Peyer's patch (tissue), 4 donors: ENCODE results near the gene AIDA. TPM values are rescaled to one million over a fixed set of nuclear protein-coding genes. Genes with fewer than 3 reads are reported as not detected.
A peak's percentile ranks its signal among the peaks of the same experiment; 100 is the strongest.

Source experiments
- DNase-seq, 3 donors: peaks; one replicate each; pipeline ENCODE4 v3.0.0-alpha.2; 2017 to 2019
- H3K27ac ChIP-seq, 4 donors: fragments of 200-600 bp; sonication (generic); one replicate each; pipeline ENCODE4 v1.5.1; 2016 to 2019
- H3K27me3 ChIP-seq, 2 donors: fragments of 200-600 bp; sonication (generic); one replicate each; pipeline ENCODE4 v1.5.1; 2019
- H3K36me3 ChIP-seq, 3 donors: fragments of 200-600 bp; sonication (generic); one replicate each; pipeline ENCODE4 v1.5.1; 2016 to 2019
- H3K4me1 ChIP-seq, 4 donors: fragments of 200-600 bp; sonication (generic); one replicate each; pipeline ENCODE4 v1.5.1; 2016 to 2019
- H3K4me3 ChIP-seq, 4 donors: fragments of 200-600 bp; sonication (generic); 1 replicate in 3 of 4; 2 replicates in 1 of 4; pipeline ENCODE4 v1.5.1; 2016 to 2019; ENCODE audit warnings: mild to moderate bottlenecking in 1 of 4
- H3K9me3 ChIP-seq, 4 donors: fragments of 200-600 bp; sonication (generic); one replicate each; pipeline ENCODE4 v1.5.1; 2016 to 2019; ENCODE audit warnings: mild to moderate bottlenecking in 1 of 4
- CTCF ChIP-seq, 6 experiments: fragments of 450-650 bp in 4 of 6; fragments of 200-600 bp in 2 of 6; sonication (generic) in 1 of 6; IDR thresholded peaks; one replicate each; pipeline ENCODE4 v1.5.1; 2017 to 2019; ENCODE audit warnings: antibody characterized with exemption in 6 of 6, mild to moderate bottlenecking in 3 of 6, moderate library complexity in 1 of 6
- POLR2A ChIP-seq, 2 donors: fragments of 450-650 bp; IDR thresholded peaks; one replicate each; pipeline ENCODE4 v1.5.1; 2017; ENCODE audit warnings: antibody characterized with exemption in 2 of 2, mild to moderate bottlenecking in 2 of 2, moderate library complexity in 2 of 2
- total RNA-seq, 4 donors: library from RNA; depleted of rRNA; stranded (reverse); fragments of >200 nt; gene quantifications; one replicate each; pipeline ENCODE4 v1.1.0, GENCODE V29; 2016

AIDA gene
- total RNA-seq, 4 donors from 2014 or later, result 22.1 to 73.4 (median 25.2) TPM

DNA sequence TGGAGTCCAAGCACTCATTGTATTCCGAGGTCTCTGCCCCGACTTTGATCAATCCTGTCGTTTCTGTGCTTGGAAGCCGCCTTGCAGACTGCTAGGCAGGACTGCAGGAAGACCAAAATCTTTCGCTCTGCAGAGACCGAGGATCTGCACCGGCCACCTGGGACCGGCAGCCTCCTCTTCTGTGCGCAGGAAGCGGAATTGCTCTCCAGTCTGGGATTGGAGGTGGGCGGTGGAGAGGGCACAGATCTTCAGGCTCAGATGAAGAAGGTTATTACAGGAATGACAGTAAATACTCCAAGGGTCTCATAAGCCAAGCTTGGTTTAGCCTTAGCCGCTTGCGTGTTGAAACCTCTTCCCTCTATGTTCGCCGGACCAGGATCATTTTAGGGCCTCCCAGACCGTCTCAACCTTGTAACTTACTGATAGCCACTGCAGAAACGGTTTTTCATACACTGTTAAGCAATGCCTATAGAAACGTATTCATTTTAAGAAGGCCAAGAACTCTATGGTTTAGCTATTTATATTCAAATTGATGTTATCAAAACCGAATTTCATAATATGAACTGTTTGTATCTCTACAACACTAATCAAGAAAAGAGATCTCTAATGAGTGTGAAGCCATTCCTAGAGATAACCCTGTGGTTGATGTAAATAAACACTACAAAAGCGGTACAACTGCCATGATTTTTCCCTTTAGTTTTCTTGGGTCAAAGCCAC lies 93.3 kb downstream of the AIDA start:
- H3K36me3 ChIP-seq, result peaks cover 0 to 11% (median 0%) of the 10 kb centered on the region in 3 donors
- DNase-seq, result peak in 2 of 3 donors; percentile 32 to 51
- TF ChIP-seq CTCF (IDR thresholded peaks at IDR 0.05) (no peak), POLR2A (IDR thresholded peaks at IDR 0.05) (no peak)
- peaks cover 0 to 15% (median 2%) of the 10 kb centered on the region in 4 donors for H3K4me1 ChIP-seq
- peak overlapping the region; percentile 82 to 99 (median 96) for H3K4me3 ChIP-seq
- peak overlapping the region in 3 of 4 donors; percentile 81 to 91 (median 91) for H3K27ac ChIP-seq
- H3K9me3 ChIP-seq, result no peaks in the 10 kb centered on the region
- H3K27me3 ChIP-seq, result no peaks in the 10 kb centered on the region

Other genes with a start within 250 kb of the AIDA start
- gene HHIPL2, start 164.4 kb downstream of the AIDA start, total RNA-seq, result 1 to 10 TPM in 1 of 4 donors, not detected in 3; 3.3 TPM
- gene TAF1A, start 122.6 kb downstream of the AIDA start, total RNA-seq, result 10 to 100 TPM in 1 of 4 donors, 1 to 10 TPM in 3; 1.6 to 12.4 (median 4.4) TPM
- gene MIA3, start 94.4 kb downstream of the AIDA start, total RNA-seq, result 100 to 1,000 TPM in 1 of 4 donors, 10 to 100 TPM in 3; 53.1 to 133 (median 75.0) TPM
- gene BROX, start 73 bp upstream of the AIDA start, total RNA-seq, result 10 to 100 TPM; 37.7 to 57.4 (median 43.9) TPM
- 10 to 100 TPM; 14.9 to 40.4 (median 19.6) TPM for gene FAM177B, start 24.7 kb upstream of the AIDA start, total RNA-seq
- 10 to 100 TPM in 2 of 4 donors, 1 to 10 TPM in 2; 4.1 to 22.8 (median 10.1) TPM for gene DISP1, start 102.5 kb upstream of the AIDA start, total RNA-seq